Measurements from ENCODE around the gene CBFB.

DNA sequence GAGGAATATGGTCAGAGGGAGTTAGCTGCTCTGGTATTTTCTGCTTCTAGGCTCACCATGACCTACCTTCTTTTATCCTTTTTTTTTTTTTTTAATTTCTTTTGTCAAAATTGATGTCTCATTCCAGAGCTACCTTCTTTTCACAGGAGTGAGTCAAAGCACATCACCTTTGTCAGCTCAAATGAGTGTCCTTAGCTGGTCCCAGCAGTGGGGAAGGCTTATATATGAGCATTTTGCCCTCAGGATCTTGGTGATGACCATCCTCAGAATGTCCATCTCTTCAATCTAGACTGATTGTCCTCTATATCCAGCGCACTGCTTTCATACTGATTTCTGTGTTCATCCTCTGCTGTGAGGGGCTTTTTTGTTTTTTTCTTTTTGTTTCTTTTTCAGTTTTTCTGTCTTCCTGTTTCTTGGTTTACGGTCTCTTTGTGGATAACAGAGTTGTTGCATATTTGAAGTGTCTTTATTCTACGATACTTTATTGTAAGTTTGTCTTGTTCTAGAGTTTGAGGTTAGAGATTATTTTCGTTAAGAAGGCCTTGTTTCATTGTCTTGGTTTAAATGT lies 24.9 kb downstream of the CBFB start:
- no peak for TF ChIP-seq SRSF9 (IDR thresholded peaks at IDR 0.05; ENCODE audit: borderline replicate concordance, low read depth, low read length)
- TF ChIP-seq SMAD1 (IDR thresholded peaks at IDR 0.05; ENCODE audit: low read depth, low read length, partially characterized antibody) = no peak
